Measurements from ENCODE around the gene EFNA5.

DNA sequence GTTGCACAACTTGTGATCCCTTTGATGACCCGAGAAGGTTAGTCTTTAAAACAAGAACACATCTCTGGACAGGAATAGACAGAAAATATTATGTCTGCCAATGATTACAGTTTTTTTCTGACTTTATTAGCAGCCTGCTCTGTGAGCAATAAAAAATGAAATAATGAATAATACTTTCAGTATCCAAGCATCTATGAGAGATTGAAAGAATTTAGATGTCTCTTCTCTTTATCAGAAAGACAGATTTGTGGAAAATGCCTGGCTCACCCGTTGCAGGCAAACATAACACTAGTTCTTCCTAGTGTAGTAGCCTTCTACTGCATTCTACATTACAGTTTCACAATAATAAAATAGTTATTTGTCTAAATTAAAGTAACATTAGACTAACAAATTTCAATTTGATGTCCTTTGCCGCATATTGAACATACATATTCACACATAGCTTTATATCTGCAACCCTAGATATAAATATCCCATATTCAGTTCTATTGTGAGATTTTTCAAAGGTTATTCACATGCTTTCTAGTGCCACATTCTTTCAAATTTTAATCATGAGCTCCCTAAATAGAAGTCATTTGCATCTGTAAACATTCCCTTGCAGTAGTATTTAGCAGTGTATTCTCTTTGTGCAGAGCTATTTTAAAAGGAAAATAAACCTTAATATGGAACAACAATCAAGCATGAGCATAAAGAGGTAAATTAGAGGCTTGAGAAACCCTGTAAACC lies 267.3 kb downstream of the EFNA5 start:
- TF ChIP-seq, protein P1, sequence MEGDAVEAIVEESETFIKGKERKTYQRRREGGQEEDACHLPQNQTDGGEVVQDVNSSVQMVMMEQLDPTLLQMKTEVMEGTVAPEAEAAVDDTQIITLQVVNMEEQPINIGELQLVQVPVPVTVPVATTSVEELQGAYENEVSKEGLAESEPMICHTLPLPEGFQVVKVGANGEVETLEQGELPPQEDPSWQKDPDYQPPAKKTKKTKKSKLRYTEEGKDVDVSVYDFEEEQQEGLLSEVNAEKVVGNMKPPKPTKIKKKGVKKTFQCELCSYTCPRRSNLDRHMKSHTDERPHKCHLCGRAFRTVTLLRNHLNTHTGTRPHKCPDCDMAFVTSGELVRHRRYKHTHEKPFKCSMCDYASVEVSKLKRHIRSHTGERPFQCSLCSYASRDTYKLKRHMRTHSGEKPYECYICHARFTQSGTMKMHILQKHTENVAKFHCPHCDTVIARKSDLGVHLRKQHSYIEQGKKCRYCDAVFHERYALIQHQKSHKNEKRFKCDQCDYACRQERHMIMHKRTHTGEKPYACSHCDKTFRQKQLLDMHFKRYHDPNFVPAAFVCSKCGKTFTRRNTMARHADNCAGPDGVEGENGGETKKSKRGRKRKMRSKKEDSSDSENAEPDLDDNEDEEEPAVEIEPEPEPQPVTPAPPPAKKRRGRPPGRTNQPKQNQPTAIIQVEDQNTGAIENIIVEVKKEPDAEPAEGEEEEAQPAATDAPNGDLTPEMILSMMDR (IDR thresholded peaks at IDR 0.05), result no peak
- no peak for TF ChIP-seq POLR2A (IDR thresholded peaks at IDR 0.05)

Data from uterus (tissue), 2 donors.